BLaER1 treated with 17β-estradiol and CSF1 and Interleukin-3, amounts not matched to agents 10 nM and 100 nM (cell line): Measurements from ENCODE around the gene APBB2.

ENCODE experiments used
- H3K27ac ChIP-seq, 11 experiments: shearing (Covaris generic); formaldehyde crosslinking; 2 replicates each; pipeline ENCODE4 v1.8.1; 2022
- H3K27me3 ChIP-seq, 11 experiments: shearing (Covaris generic); formaldehyde crosslinking; 2 replicates each; pipeline ENCODE4 v1.8.1; 2022
- H3K36me3 ChIP-seq, 11 experiments: shearing (Covaris generic); formaldehyde crosslinking; 2 replicates each; pipeline ENCODE4 v1.8.1; 2022
- H3K4me1 ChIP-seq, 10 experiments: shearing (Covaris generic); formaldehyde crosslinking; 2 replicates each; pipeline ENCODE4 v1.8.1; 2022
- H3K4me2 ChIP-seq, 11 experiments: shearing (Covaris generic); formaldehyde crosslinking; 2 replicates each; pipeline ENCODE4 v1.8.1; 2022
- H3K4me3 ChIP-seq, 10 experiments: shearing (Covaris generic); formaldehyde crosslinking; 2 replicates each; pipeline ENCODE4 v1.8.1; 2022
- H3K9ac ChIP-seq, 11 experiments: shearing (Covaris generic); formaldehyde crosslinking; 2 replicates each; pipeline ENCODE4 v1.8.1; 2022
- H3K9me3 ChIP-seq, 11 experiments: shearing (Covaris generic); formaldehyde crosslinking; replicated peaks in 1 of 11; 2 replicates each; pipeline ENCODE4 v1.8.1; 2022
- H4K20me1 ChIP-seq, 11 experiments: shearing (Covaris generic); formaldehyde crosslinking; 2 replicates each; pipeline ENCODE4 v1.8.1; 2022
- Cebpa-rat ChIP-seq, 11 experiments: shearing (Covaris generic); IDR thresholded peaks; 2 replicates each; pipeline ENCODE4 v1.8.1; 2022

APBB2 gene

DNA sequence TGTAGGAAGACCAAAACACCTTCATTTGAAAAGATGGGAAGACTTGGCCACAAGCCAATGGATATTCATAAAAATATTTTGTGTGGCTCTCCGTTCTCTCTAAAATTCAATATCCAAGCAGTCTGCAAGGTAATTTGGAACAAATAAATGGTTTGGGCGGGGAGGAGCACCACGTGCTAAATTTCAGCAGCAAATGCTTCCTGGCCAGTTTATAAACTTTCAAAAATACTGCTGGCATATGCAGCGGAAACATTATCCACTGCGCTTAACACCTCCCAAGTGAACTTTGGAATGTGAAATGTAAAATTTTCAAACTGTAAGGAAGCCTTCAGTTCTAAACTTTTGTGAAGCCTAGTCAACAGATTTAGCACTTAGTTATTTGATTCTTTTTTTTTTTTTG, 273.6 kb downstream of the APBB2 start:
- Histone ChIP-seq H3K4me1 (peaks cover 0 to 11% (median 7%) of the 10 kb centered on the region in 10 experiments; a peak in 11 of 20 replicates), H3K4me2 (no peak overlapping the region), H3K27ac (no peak overlapping the region), H3K9ac (no peak overlapping the region), H3K27me3 (no peaks in the 10 kb centered on the region), H3K9me3 (no peaks in the 10 kb centered on the region), H3K36me3 (peaks cover 0 to 38% (median 20%) of the 10 kb centered on the region in 11 experiments; a peak in 15 of 22 replicates), H4K20me1 (no peaks in the 10 kb centered on the region), H3K4me3 (no peak overlapping the region)
- TF ChIP-seq Cebpa-rat (IDR thresholded peaks at IDR 0.05) = no peak

DNA sequence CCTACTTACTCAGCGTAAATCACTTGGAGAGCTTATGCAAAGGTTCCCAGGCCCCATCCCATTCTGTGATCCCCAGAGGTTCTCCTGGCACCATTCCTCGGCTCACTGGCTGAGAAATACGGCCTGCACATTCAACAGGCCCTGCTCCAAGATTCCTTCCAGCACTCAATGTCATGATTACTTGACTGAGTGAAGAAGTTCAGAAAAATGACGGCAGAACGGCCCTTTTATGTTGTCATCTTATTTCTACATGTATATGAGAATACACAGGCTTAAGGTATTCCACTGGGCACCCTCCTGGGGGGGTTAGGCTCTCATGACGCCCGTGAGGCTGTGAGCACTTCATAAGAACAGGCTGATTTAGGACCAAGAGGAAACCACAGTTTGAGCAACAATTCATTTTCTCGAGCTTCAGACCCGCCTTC, 274.0 kb downstream of the APBB2 start:
- Histone ChIP-seq H3K9me3 (no peaks in the 10 kb centered on the region), H3K4me3 (no peak overlapping the region), H3K9ac (no peak overlapping the region), H4K20me1 (no peaks in the 10 kb centered on the region), H3K4me2 (no peak overlapping the region), H3K4me1 (peaks cover 0 to 11% (median 7%) of the 10 kb centered on the region in 10 experiments; a peak in 11 of 20 replicates), H3K27me3 (no peaks in the 10 kb centered on the region), H3K36me3 (peaks cover 0 to 38% (median 20%) of the 10 kb centered on the region in 11 experiments; a peak in 15 of 22 replicates), H3K27ac (no peak overlapping the region)
- no peak for TF ChIP-seq Cebpa-rat (IDR thresholded peaks at IDR 0.05)

DNA sequence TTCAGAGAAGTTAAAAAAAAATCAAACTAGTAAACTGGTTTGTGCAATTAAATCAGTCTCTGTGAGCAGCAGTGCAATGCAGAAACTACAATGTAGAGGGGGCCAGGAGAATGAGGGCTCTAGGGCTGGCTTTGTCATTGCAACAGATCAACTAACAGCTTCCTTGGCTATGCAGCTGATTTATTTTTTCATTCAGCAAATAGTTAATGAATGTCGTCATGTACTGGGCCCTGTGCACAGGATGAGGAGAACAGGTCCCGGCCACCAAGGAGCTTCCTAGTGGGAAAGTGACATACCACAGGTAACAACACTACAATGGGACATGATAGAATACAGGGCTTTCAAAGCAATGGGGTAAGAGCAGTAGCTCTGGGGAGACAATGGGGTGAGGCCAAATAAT, 274.5 kb downstream of the APBB2 start:
- no peak overlapping the region for H3K9ac ChIP-seq
- no peaks in the 10 kb centered on the region for H4K20me1 ChIP-seq
- H3K9me3 ChIP-seq = no peaks in the 10 kb centered on the region
- TF ChIP-seq Cebpa-rat (IDR thresholded peaks at IDR 0.05) = no peak
- H3K4me2 ChIP-seq = no peak overlapping the region
- no peak overlapping the region for H3K4me3 ChIP-seq
- H3K27me3 ChIP-seq = no peaks in the 10 kb centered on the region
- H3K36me3 ChIP-seq = peaks cover 0 to 38% (median 20%) of the 10 kb centered on the region in 11 experiments; a peak in 15 of 22 replicates
- H3K27ac ChIP-seq = no peak overlapping the region
- H3K4me1 ChIP-seq = peaks cover 0 to 11% (median 7%) of the 10 kb centered on the region in 10 experiments; a peak in 11 of 20 replicates

DNA sequence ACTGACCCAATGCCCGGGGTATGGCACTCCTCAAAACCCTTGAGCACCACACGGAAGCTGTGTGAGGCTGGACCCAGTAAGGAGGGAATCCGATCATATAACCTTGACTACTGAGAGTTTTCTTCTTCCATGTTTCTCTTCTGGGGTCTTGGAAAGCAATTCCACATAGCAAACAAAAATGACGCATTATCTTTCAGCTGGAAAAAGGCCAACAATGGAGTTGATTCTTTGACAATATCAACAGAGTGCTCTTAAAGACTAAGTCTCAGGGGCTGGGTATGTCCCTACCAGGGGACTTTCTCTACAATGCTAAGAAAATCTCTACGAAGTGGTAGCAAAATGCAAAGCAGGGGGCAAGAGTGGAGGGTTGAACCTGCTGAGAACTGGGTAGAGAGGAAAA, 276.0 kb downstream of the APBB2 start:
- Histone ChIP-seq H3K4me2 (no peak overlapping the region), H4K20me1 (no peaks in the 10 kb centered on the region), H3K27me3 (no peaks in the 10 kb centered on the region), H3K36me3 (peaks cover 0 to 47% (median 23%) of the 10 kb centered on the region in 11 experiments; a peak in 17 of 22 replicates), H3K27ac (no peak overlapping the region), H3K4me1 (peaks cover 0 to 11% (median 7%) of the 10 kb centered on the region in 10 experiments; a peak in 11 of 20 replicates), H3K4me3 (no peak overlapping the region), H3K9me3 (no peaks in the 10 kb centered on the region), H3K9ac (no peak overlapping the region)
- TF ChIP-seq Cebpa-rat (IDR thresholded peaks at IDR 0.05) = no peak

DNA sequence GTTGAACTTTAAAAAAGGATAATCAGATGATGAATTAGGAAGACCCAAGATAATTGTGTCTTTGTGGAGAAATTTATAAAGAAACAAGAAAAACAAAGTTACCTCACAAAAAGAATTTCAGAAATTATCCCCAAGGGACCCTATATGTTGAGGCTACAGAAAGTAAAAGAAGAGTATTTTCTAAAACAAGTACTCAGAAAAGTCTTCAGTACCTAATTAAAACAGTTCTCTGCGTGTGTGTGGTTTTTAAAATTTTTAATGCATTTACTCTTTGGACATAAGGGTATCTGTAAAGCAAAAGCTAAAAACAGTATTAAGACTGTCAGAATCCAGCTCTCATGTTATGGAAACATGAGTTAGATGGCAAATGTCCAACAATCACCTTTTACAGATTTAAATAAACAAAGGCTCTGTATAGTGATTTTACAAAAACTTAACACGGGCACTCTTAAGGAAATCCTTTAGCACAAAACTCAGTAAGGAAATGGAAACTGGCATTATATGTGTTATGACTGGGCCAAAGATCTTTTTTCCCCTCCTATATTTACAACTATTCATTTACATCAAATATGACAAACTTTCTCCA, 277.1 kb downstream of the APBB2 start:
- Histone ChIP-seq H3K4me2 (no peak overlapping the region), H4K20me1 (no peaks in the 10 kb centered on the region), H3K4me3 (no peak overlapping the region), H3K27ac (no peak overlapping the region), H3K9ac (no peak overlapping the region), H3K36me3 (peaks cover 0 to 41% (median 21%) of the 10 kb centered on the region in 11 experiments; a peak in 16 of 22 replicates), H3K9me3 (no peaks in the 10 kb centered on the region), H3K27me3 (no peaks in the 10 kb centered on the region), H3K4me1 (peaks cover 0 to 3% (median under 1%) of the 10 kb centered on the region in 10 experiments; a peak in 4 of 20 replicates)
- no peak for TF ChIP-seq Cebpa-rat (IDR thresholded peaks at IDR 0.05)

DNA sequence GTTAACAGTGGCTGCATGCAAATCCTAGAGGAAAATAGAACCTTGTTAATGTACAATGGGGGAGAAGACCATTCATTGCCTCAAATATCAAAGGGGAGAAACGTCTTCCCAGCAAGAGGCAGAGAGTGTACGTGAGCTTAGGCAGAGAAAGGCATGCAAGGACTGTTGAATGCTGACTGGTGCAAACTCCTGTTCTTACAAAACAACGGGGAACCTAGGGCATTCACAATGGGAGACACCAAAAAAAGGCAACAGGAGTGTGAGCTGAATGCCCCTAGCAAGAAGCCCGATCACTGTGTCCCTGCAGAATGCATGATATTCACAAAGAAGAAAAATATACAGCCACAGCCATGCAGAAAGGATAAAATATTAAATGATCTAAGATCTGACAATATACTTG, 279.7 kb downstream of the APBB2 start:
- TF ChIP-seq Cebpa-rat (IDR thresholded peaks at IDR 0.05) = no peak
- Histone ChIP-seq H3K27me3 (no peaks in the 10 kb centered on the region), H4K20me1 (no peaks in the 10 kb centered on the region), H3K9me3 (no peaks in the 10 kb centered on the region), H3K36me3 (peaks cover 0 to 29% (median 19%) of the 10 kb centered on the region in 11 experiments; a peak in 15 of 22 replicates), H3K27ac (no peak overlapping the region), H3K4me3 (no peak overlapping the region), H3K4me1 (no peaks in the 10 kb centered on the region), H3K4me2 (no peak overlapping the region), H3K9ac (no peak overlapping the region)

DNA sequence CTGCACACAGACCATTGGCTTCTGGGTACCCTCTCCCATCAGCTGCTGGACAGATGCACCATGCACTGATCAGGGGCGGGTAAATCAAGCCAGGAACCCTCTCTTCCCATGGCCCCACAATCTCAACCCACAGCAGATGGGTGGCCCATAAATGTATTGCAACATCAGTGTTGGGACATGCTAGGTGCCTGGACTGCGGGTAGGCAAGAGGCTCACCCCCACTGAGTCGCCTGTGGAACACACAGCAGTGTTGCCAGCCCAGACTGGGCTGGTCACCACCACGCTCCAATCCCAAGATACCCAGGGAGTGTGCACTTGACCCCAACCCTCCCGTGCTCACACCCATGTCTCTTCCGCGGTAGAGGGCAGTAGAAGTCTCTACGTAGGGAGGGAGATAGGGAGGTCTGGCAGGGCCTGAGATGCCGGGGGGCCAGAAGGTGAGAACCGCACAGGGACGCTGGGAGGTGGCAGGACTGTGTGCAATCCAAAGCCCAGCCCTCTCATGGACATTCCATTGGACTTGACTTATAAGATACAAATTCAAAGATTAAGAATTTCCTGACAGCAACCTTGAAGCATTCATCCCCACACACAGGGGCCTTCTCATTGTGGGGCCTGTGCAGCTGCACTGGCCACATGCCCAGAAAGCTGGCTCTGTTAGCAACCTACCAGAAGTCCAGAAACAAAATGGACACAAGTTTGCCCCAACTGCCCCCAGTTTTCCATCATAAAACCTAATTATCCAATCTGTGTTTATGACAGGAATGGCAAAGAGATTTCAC, 280.9 kb downstream of the APBB2 start:
- no peak overlapping the region for H3K4me3 ChIP-seq
- H3K27me3 ChIP-seq = no peaks in the 10 kb centered on the region
- H4K20me1 ChIP-seq = no peaks in the 10 kb centered on the region
- no peak overlapping the region for H3K27ac ChIP-seq
- H3K4me1 ChIP-seq = no peaks in the 10 kb centered on the region
- no peaks in the 10 kb centered on the region for H3K9me3 ChIP-seq
- 0 out of 22 replicates have a peak, but pooled peaks of 1 of the 11 experiments have one; percentile 14 for TF ChIP-seq Cebpa-rat (IDR thresholded peaks at IDR 0.05)
- no peak overlapping the region for H3K9ac ChIP-seq
- peaks cover 0 to 24% (median 19%) of the 10 kb centered on the region in 11 experiments; a peak in 15 of 22 replicates for H3K36me3 ChIP-seq
- H3K4me2 ChIP-seq = no peak overlapping the region

DNA sequence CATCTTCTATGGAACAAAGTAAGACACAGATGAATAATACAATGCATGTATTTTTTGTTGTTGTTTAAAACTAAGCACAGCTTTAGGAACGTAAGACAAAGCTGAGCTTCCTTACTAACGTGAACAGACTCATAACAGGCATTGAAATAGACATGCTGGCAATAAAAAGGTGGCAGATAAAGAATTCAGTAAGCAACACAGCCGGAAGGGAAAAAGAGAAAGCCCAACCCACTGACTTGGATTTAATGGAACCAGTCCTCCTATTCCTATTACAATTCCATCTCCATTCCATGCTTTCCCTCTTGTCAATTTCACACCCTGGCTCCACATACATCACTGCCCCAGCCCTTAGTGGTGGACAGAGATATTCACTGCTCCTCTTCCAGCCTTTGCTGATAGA, 282.5 kb downstream of the APBB2 start:
- Histone ChIP-seq H3K4me2 (no peak overlapping the region), H3K36me3 (peaks cover 0 to 22% (median 17%) of the 10 kb centered on the region in 11 experiments; a peak in 15 of 22 replicates), H3K27ac (no peak overlapping the region), H3K4me3 (no peak overlapping the region), H3K9ac (no peak overlapping the region), H3K9me3 (no peaks in the 10 kb centered on the region), H3K27me3 (no peaks in the 10 kb centered on the region), H3K4me1 (no peaks in the 10 kb centered on the region), H4K20me1 (no peaks in the 10 kb centered on the region)
- no peak for TF ChIP-seq Cebpa-rat (IDR thresholded peaks at IDR 0.05)

DNA sequence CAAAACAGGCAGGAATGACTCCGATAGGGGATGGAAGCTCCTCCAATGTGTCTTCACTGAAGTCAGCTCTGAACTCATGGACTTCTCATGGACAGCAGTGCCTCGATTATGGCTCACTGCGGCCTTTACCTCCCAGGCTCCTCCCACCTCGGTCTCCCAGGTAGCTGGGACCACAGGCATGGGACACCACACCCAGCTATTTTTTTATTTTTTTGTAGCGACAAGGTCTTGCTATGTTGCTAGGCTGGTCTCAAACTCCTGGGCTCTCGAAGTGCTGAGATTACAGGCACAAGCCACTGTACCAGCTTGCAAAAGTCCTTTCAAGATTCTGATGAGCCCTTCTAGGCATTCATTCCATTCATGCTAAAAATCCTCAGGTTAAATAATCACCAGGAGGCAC, 283.1 kb downstream of the APBB2 start:
- Histone ChIP-seq H3K36me3 (peaks cover 0 to 22% (median 17%) of the 10 kb centered on the region in 11 experiments; a peak in 15 of 22 replicates), H3K4me2 (no peak overlapping the region), H3K27ac (no peak overlapping the region), H3K4me3 (no peak overlapping the region), H3K9ac (no peak overlapping the region), H3K27me3 (no peaks in the 10 kb centered on the region), H3K4me1 (no peaks in the 10 kb centered on the region), H4K20me1 (no peaks in the 10 kb centered on the region), H3K9me3 (no peaks in the 10 kb centered on the region)
- no peak for TF ChIP-seq Cebpa-rat (IDR thresholded peaks at IDR 0.05)
